Epithelial cell of esophagus (primary cell): ENCODE data around the gene ESPL1.
"Not testable (repeated sequence)": the region's sequence is repeated elsewhere in the genome, so short reads cannot be mapped to it uniquely, and the experiment has no call there.

Source experiments
- DNase-seq: peaks from one replicate; pipeline ENCODE4 v3.0.0; 2010; ENCODE audit warnings: low read depth
- H3K4me3 ChIP-seq: 2 replicates; pipeline ENCODE4 v1.5.1; 2011; ENCODE audit warnings: mild to moderate bottlenecking, low read length, control low read depth
- TF ChIP-seq, protein P1 (sequence below): IDR thresholded peaks from 2 replicates; pipeline ENCODE4 v1.5.1; 2011; ENCODE audit warnings: low read depth, mild to moderate bottlenecking, low read length, control low read depth, inconsistent platforms; ENCODE audit not compliant: insufficient read depth; ENCODE audit errors: missing control alignments

ESPL1 gene

DNA sequence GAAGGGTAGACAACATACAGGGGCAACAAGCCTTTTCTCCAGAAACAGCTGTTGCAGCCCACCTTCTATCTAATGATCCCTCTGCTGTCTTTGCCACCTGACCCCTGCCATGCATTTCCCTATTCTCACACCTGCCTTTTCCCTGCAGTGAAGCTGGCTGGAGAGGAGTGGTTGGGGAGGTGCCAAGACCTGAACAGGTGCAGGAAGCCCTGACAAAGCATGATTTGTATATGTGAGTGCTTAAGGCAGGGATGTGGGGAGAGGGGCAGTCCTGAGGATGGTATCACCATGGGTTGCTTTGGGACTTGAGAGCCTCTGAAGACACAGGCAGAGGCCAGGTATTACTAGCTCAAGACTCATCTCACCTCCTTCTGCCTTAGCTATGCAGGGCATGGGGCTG lies 24.3 kb downstream of the ESPL1 start:
- TF ChIP-seq, protein P1, sequence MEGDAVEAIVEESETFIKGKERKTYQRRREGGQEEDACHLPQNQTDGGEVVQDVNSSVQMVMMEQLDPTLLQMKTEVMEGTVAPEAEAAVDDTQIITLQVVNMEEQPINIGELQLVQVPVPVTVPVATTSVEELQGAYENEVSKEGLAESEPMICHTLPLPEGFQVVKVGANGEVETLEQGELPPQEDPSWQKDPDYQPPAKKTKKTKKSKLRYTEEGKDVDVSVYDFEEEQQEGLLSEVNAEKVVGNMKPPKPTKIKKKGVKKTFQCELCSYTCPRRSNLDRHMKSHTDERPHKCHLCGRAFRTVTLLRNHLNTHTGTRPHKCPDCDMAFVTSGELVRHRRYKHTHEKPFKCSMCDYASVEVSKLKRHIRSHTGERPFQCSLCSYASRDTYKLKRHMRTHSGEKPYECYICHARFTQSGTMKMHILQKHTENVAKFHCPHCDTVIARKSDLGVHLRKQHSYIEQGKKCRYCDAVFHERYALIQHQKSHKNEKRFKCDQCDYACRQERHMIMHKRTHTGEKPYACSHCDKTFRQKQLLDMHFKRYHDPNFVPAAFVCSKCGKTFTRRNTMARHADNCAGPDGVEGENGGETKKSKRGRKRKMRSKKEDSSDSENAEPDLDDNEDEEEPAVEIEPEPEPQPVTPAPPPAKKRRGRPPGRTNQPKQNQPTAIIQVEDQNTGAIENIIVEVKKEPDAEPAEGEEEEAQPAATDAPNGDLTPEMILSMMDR: no peak
- no peak overlapping the region for H3K4me3 ChIP-seq

DNA sequence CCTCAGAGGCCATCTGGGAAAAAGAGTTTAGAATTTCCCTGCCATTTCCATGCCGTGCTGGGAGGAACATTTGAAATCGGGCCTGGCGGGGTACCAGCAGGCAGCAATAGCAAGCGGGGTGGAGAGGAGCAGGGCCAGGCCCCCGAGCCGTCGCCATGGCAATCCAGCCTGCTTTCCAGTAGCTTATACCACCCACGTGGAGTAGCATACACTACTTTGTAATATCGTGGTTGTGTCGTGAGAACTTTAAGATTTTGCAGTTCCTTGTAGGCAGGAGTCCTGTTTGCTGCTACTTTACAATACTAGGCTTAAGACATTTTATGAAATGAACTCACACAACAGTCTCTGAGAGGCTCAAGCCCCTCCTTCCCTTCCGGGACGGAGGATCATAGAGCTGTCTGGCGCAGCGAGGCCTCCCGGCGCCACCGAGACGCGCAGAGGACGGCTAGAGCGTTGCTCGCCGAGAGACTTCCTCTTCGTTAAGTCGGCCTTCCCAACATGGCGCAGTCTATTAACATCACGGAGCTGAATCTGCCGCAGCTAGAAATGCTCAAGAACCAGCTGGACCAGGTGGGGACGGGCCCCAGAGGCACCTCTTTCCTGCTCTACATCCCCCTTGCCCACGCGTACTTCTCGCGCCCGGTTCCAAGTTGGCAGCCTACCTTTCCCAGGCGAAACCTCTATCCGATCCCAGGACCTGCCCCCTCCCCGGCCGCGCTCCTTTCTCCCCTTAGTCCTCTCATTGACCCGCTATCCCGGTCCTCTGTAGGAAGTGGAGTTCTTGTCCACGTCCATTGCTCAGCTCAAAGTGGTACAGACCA lies 27.2 kb downstream of the ESPL1 start, which contains the start of gene PFDN5:
Gene PFDN5, plus strand, starts transcription at position 473 of the 821 bp plus-strand sequence. Its CDS starts 26 bp downstream, at position 499.
- TF ChIP-seq, protein P1: peak; percentile 32
- peak within 1 kb of the TSS; percentile 100 for H3K4me3 ChIP-seq

More for the DNA sequence above, 24.3 kb downstream of the ESPL1 start:
- DNase-seq: no peak

DNA sequence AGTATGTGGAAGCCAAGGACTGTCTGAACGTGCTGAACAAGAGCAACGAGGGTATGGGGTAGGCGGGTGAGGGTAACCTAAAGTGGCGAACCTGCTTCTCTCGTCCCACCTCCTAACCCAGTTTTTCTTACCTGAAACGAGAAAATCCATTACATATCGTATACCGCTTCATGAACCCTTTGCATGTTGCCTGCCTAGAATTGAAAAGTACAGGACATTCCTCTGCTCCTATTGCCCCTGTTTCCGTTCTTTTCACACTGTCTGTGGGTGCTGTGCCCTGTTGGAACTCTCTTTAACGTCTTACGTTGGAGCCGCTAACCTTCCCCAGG lies 27.8 kb downstream of the ESPL1 start:
- peak overlapping the region; percentile 100 for H3K4me3 ChIP-seq
- no peak for DNase-seq
- TF ChIP-seq, protein P1: no peak

More for the DNA sequence above, 27.2 kb downstream of the ESPL1 start, which contains the start of gene PFDN5:
- peak; percentile 94 for DNase-seq

DNA sequence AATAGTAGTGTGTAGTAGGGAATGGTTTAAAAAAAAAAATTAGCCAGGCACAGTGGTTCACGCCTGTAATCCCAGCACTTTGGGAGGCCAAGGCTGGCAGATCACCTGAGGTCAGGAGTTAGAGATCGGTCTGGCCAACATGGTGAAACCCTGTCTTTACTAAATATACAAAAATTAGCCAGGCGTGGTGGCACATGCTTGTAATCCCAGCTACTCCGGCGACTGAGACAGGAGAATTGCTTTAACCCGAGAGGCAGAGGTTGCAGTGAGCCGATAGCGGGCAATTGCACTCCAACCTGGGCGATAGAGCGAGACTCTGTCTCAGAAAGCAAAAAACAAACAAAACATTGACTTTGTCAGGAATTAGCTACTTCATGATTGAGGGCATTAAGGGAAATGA lies 29.0 kb downstream of the ESPL1 start:
- DNase-seq, H3K4me3 ChIP-seq: not testable (repeated sequence)

DNA sequence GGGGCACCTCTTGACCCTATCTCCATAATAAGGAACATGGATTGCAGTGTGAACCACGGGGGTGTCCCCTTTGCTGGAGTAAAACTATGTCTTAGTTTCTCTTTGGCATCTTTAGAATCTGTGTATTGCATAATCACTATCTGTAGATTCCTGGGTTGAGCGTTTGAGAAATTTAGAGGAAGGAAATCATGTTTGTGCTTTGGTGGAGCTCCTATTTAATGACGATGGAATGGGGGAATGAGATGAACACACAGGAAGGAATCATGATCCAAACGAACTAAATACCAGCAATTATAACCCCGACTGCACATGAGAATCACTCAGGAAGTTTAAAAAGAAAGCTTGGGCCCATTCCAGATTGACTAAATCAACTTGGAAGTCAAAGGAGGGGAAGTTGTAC lies 30.1 kb downstream of the ESPL1 start:
- H3K4me3 ChIP-seq: no peak overlapping the region
- DNase-seq: peak; percentile 21
- TF ChIP-seq, protein P1: no peak

DNA sequence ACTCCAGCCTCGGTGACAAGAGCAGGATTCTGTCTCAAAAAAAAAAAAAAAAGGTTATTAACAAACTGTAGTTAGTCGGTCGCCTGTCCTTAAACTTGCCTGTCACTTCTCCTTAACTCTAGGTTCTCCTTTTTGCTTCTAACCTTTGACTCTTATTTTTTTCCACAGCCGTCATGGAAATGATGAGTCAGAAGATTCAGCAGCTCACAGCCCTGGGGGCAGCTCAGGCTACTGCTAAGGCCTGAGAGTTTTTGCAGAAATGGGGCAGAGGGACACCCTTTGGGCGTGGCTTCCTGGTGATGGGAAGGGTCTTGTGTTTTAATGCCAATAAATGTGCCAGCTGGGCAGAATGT lies 31.0 kb downstream of the ESPL1 start:
- no peak overlapping the region for H3K4me3 ChIP-seq
- DNase-seq: peak; percentile 81
- TF ChIP-seq, protein P1: no peak

DNA sequence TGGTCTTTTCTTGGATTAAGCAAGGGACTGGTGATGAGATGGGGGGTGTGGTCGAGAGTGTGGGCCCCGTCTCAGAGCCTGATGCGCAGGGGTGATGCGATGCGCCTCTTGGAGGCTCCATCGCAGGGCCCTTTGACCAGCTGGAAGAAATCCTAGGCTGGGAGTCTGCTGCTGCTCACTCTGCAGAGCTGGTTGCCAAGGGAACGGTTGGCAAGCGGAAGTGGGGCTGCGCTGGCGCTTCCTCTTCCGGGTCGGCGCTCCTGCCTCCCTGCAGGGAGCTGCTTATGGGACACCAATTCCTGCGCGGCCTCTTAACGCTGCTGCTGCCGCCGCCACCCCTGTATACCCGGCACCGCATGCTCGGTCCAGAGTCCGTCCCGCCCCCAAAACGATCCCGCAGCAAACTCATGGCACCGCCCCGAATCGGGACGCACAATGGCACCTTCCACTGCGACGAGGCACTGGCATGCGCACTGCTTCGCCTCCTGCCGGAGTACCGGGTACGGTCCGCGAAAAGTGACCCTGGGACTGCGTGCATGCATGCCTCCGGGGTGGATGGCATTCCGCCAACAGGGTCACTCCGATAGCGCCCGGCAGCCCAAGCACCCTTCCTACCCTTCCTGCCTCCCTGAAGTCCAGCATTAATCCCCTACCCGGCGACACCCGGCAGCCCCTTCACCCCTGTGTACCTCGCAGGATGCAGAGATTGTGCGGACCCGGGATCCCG lies 31.5 kb downstream of the ESPL1 start, which contains the start of gene MYG1:
Gene MYG1, plus strand, starts transcription at position 242 of the 727 bp plus-strand sequence. Its CDS starts 43 bp downstream, at position 285.
- DNase-seq: peak; percentile 84
- TF ChIP-seq, protein P1: peak; percentile 43
- H3K4me3 ChIP-seq: peak within 1 kb of the TSS; percentile 95
